Adipose tissue (tissue), 3 donors: Measurements from ENCODE around the gene MDM4. TPM values are rescaled to one million over a fixed set of nuclear protein-coding genes. Genes with fewer than 3 reads are reported as not detected.

Source experiments
- H3K27ac ChIP-seq: one replicate; pipeline ENCODE4 v1.5.1; 2013; ENCODE audit warnings: low read depth, low read length
- WGBS, 3 donors: extraction: QIAGEN DNeasy Blood & Tissue Kit; methylation state at CpG; one replicate each; pipeline ENCODE4 v1.1.7; 2013; 5-methylcytosine and 5-hydroxymethylcytosine counted together
- polyA plus RNA-seq, 3 donors: library from polyadenylated mRNA; stranded (reverse); fragments of 200-250 nt; gene quantifications; one replicate each; pipeline ENCODE4 v1.2.3, GENCODE V29; 2013
- donor health status: healthy with polysubstance abuse.
- donor health status: Bipolar disorder and iron deficiency.
- donor health status: healthy.

MDM4 gene
- polyA plus RNA-seq, 3 donors: 3.7 to 7.6 (median 7.0) TPM

- 76 to 84% (median 82%) methylated on average over 8 of the region's 8 CpGs for WGBS, 3 donors
- H3K27ac ChIP-seq: no peak overlapping the region
Measured at GRCh38 chr1:204589409-204590038, 73.3 kb downstream of the MDM4 start.

GRCh38 chr1:204591473-204592090 is 75.4 kb downstream of the MDM4 start:
- WGBS, 3 donors: 58 to 84% (median 82%) methylated on average over 3 of the region's 3 CpGs
- H3K27ac ChIP-seq: no peak overlapping the region

- WGBS, 3 donors: 56 to 66% (median 61%) methylated on average over 9 to 10 of the region's 10 CpGs
- H3K27ac ChIP-seq: no peak overlapping the region
Measured at GRCh38 chr1:204592246-204592948, 76.2 kb downstream of the MDM4 start.

GRCh38 chr1:204598319-204598969 is 82.2 kb downstream of the MDM4 start:
- 58 to 86% (median 64%) methylated on average over 4 of the region's 4 CpGs for WGBS, 3 donors
- no peak overlapping the region for H3K27ac ChIP-seq

- whole genome bisulfite sequencing, 3 donors: 66 to 72% (median 68%) methylated on average over 8 of the region's 8 CpGs
- no peak overlapping the region for H3K27ac ChIP-seq
Measured at GRCh38 chr1:204599098-204599497, 82.9 kb downstream of the MDM4 start.

GRCh38 chr1:204599596-204599995 is 83.4 kb downstream of the MDM4 start:
- WGBS, 3 donors: 83 to 85% (median 84%) methylated on average over 10 of the region's 10 CpGs
- no peak overlapping the region for H3K27ac ChIP-seq

GRCh38 chr1:204600203-204600602 is 84.0 kb downstream of the MDM4 start:
- 81 to 87% (median 84%) methylated on average over 5 of the region's 5 CpGs for WGBS, 3 donors
- H3K27ac ChIP-seq: no peak overlapping the region

- no peak overlapping the region for H3K27ac ChIP-seq
- WGBS, 3 donors: 95 to 97% (median 96%) methylated on average over 4 of the region's 4 CpGs
Measured at GRCh38 chr1:204600968-204601367, 84.8 kb downstream of the MDM4 start.

- no peak overlapping the region for H3K27ac ChIP-seq
- WGBS, 3 donors: 48 to 61% (median 60%) methylated on average over 6 of the region's 6 CpGs
Measured at GRCh38 chr1:204602111-204602579, 85.9 kb downstream of the MDM4 start.

GRCh38 chr1:204602871-204603542 is 86.8 kb downstream of the MDM4 start:
- H3K27ac ChIP-seq: no peak overlapping the region
- 74 to 83% (median 82%) methylated on average over 6 of the region's 6 CpGs for WGBS, 3 donors

- WGBS, 3 donors: 64 to 75% (median 65%) methylated on average over 7 of the region's 7 CpGs
- H3K27ac ChIP-seq: no peak overlapping the region
Measured at GRCh38 chr1:204605791-204606190, 89.6 kb downstream of the MDM4 start.

Other genes with a start within 250 kb of the MDM4 start
- 1 to 10 TPM; 2.3 to 9.3 (median 4.2) TPM for gene PLEKHA6, start 156.5 kb upstream of the MDM4 start, polyA plus RNA-seq
- 10 to 100 TPM; 14.3 to 41.6 (median 30.3) TPM for gene PPP1R15B, start 104.6 kb upstream of the MDM4 start, polyA plus RNA-seq
- 10 to 100 TPM in 2 of 3 donors, 1 to 10 TPM in 1; 4.9 to 13.6 (median 13.2) TPM for gene PIK3C2B, start 21.6 kb upstream of the MDM4 start, polyA plus RNA-seq
- 1 to 10 TPM in 2 of 3 donors, under 1 TPM in 1; 0.38 to 5.1 (median 3.1) TPM for gene LRRN2, start 169.3 kb downstream of the MDM4 start, polyA plus RNA-seq